WTC11 (cell line): ENCODE results near the gene RLF. TPM values are rescaled to one million over a fixed set of nuclear protein-coding genes. Genes with fewer than 3 reads are reported as not detected.

Source experiments
- CREM ChIP-seq: sonication (generic); formaldehyde crosslinking; IDR thresholded peaks from 2 replicates; pipeline ENCODE4 v1.8.1; 2022; ENCODE audit warnings: mild to moderate bottlenecking, missing genetic modification reagents, moderate library complexity
- ELF4 ChIP-seq: sonication (generic); formaldehyde crosslinking; IDR thresholded peaks from 2 replicates; pipeline ENCODE4 v1.8.1; 2022; ENCODE audit warnings: low read depth, mild to moderate bottlenecking, moderate library complexity, missing genetic modification reagents
- FOXK1 ChIP-seq: sonication (generic); formaldehyde crosslinking; IDR thresholded peaks from 2 replicates; pipeline ENCODE4 v1.8.0; 2022; ENCODE audit warnings: mild to moderate bottlenecking, moderate library complexity, missing genetic modification reagents
- JAZF1 ChIP-seq: fragments of 250-450 bp; sonication (Bioruptor Pico); IDR thresholded peaks from 2 replicates; pipeline ENCODE4 v1.9.0; 2021; ENCODE audit warnings: moderate library complexity, mild to moderate bottlenecking, inconsistent platforms
- KAT7 ChIP-seq: sonication (generic); formaldehyde crosslinking; IDR thresholded peaks from 2 replicates; pipeline ENCODE4 v1.8.1; 2023; ENCODE audit warnings: missing genetic modification reagents, mild to moderate bottlenecking, borderline replicate concordance
- NFYB ChIP-seq: sonication (generic); formaldehyde crosslinking; conservative IDR thresholded peaks from 2 replicates; pipeline ENCODE4 v1.8.0; 2022; ENCODE audit warnings: low read depth, missing genetic modification reagents
- NR3C1 ChIP-seq: sonication (generic); formaldehyde crosslinking; conservative IDR thresholded peaks from 2 replicates; pipeline ENCODE4 v1.8.1; 2023; ENCODE audit warnings: low read depth, mild to moderate bottlenecking, missing genetic modification reagents
- SMAD4 ChIP-seq: sonication (generic); formaldehyde crosslinking; IDR thresholded peaks from 2 replicates; pipeline ENCODE4 v1.8.0; 2022; ENCODE audit warnings: mild to moderate bottlenecking, missing genetic modification reagents
- ZBTB21 ChIP-seq: sonication (generic); formaldehyde crosslinking; IDR thresholded peaks from 2 replicates; pipeline ENCODE4 v1.8.1; 2023; ENCODE audit warnings: mild to moderate bottlenecking, missing genetic modification reagents, borderline replicate concordance
- ZNF263 ChIP-seq: sonication (generic); formaldehyde crosslinking; IDR thresholded peaks from 2 replicates; pipeline ENCODE4 v1.8.1; 2022; ENCODE audit warnings: low read depth, mild to moderate bottlenecking, moderate library complexity, missing genetic modification reagents
- total RNA-seq: library from RNA; stranded (reverse); gene quantifications from 3 replicates; pipeline ENCODE4 v1.2.3, GENCODE V29; 2021
- TF ChIP-seq, protein P1 (sequence below): sonication (generic); formaldehyde crosslinking; IDR thresholded peaks from 2 replicates; pipeline ENCODE4 v1.8.1; 2023; ENCODE audit warnings: mild to moderate bottlenecking, moderate library complexity, missing genetic modification reagents
- TF ChIP-seq, protein P2 (sequence below): sonication (generic); formaldehyde crosslinking; IDR thresholded peaks from 2 replicates; pipeline ENCODE4 v1.8.1; 2022; ENCODE audit warnings: low read depth, mild to moderate bottlenecking, moderate library complexity, missing genetic modification reagents, borderline replicate concordance
- TF ChIP-seq, protein P3 (sequence below): sonication (generic); formaldehyde crosslinking; IDR thresholded peaks from 2 replicates; pipeline ENCODE4 v1.8.0; 2022; ENCODE audit warnings: mild to moderate bottlenecking, missing genetic modification reagents
- TF ChIP-seq, protein P4 (sequence below): sonication (generic); formaldehyde crosslinking; IDR thresholded peaks from 2 replicates; pipeline ENCODE4 v1.8.0; 2022; ENCODE audit warnings: mild to moderate bottlenecking, missing genetic modification reagents
- TF ChIP-seq, protein P5 (sequence below): sonication (generic); formaldehyde crosslinking; IDR thresholded peaks from 2 replicates; pipeline ENCODE4 v1.8.0; 2023; ENCODE audit warnings: missing genetic modification reagents, mild to moderate bottlenecking, borderline replicate concordance
- TF ChIP-seq, protein P6 (sequence below): sonication (generic); formaldehyde crosslinking; IDR thresholded peaks from 2 replicates; pipeline ENCODE4 v1.8.1; 2023; ENCODE audit warnings: mild to moderate bottlenecking, missing genetic modification reagents, moderate library complexity
- TF ChIP-seq, protein P7 (sequence below): sonication (generic); formaldehyde crosslinking; IDR thresholded peaks from 2 replicates; pipeline ENCODE4 v1.8.1; 2022; ENCODE audit warnings: mild to moderate bottlenecking, missing genetic modification reagents, moderate library complexity, borderline replicate concordance
- TF ChIP-seq, protein P8 (sequence below): sonication (generic); formaldehyde crosslinking; IDR thresholded peaks from 2 replicates; pipeline ENCODE4 v1.8.0; 2022; ENCODE audit warnings: missing genetic modification reagents
- TF ChIP-seq, protein P9 (sequence below): sonication (generic); formaldehyde crosslinking; IDR thresholded peaks from 2 replicates; pipeline ENCODE4 v1.8.0; 2022; ENCODE audit warnings: mild to moderate bottlenecking, missing genetic modification reagents

Gene RLF
- total RNA-seq, 1 experiment from 2014 or later: 18.5 TPM

DNA sequence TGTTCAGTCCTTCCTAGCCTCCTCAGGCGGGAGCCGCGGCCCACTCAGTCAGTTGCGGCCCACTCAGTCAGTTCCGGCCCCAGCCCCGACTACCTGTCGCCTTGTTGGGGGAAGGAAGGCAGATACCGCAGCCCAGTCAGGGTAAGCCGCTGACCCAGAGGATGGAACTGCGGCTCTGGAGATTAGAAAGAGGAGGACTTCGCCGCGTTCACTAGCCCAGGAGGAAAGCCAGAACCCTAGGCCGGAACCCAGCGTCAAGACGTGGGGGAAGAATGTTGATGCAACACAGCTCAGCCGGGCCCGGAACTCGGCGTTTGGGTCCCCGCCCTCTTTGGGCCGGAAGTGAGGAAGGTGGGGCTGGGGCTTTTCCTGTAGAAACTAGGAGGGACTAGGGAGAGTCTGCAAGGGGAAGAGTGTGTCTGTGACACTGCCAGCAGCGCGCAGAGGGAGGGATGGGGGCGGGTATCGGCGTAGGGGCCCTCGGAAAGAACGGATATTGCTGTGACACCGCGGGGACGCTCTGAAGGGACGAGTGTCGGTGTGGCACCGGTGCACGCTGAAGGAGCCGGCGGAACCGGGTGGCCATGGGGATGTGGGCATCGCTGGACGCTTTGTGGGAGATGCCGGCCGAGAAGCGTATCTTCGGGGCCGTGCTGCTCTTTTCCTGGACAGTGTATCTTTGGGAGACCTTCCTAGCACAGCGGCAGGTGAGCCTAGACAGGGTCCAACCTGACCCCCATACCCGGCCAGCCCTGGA lies 96.7 kb downstream of the RLF start, which contains the start of gene ZMPSTE24 (continued):
- TF ChIP-seq JAZF1 (CRISPR knock-in tag) (no peak), FOXK1 (CRISPR knock-in tag) (peak; percentile 89), ZBTB21 (CRISPR knock-in tag) (no peak), ZNF263 (CRISPR knock-in tag) (no peak), CREM (CRISPR knock-in tag) (no peak; the same call in 1 of the 2 replicates), SMAD4 (CRISPR knock-in tag) (no peak), KAT7 (CRISPR knock-in tag) (peak; percentile 60; the same call in 1 of the 2 replicates), NFYB (no peak), ELF4 (CRISPR knock-in tag) (no peak), NR3C1 (CRISPR knock-in tag) (no peak)
- TF ChIP-seq, protein P1, sequence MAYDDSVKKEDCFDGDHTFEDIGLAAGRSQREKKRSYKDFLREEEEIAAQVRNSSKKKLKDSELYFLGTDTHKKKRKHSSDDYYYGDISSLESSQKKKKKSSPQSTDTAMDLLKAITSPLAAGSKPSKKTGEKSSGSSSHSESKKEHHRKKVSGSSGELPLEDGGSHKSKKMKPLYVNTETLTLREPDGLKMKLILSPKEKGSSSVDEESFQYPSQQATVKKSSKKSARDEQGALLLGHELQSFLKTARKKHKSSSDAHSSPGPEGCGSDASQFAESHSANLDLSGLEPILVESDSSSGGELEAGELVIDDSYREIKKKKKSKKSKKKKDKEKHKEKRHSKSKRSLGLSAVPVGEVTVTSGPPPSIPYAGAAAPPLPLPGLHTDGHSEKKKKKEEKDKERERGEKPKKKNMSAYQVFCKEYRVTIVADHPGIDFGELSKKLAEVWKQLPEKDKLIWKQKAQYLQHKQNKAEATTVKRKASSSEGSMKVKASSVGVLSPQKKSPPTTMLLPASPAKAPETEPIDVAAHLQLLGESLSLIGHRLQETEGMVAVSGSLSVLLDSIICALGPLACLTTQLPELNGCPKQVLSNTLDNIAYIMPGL (CRISPR knock-in tag): peak; percentile 48; the same call in 1 of the 2 replicates
- TF ChIP-seq, protein P2, sequence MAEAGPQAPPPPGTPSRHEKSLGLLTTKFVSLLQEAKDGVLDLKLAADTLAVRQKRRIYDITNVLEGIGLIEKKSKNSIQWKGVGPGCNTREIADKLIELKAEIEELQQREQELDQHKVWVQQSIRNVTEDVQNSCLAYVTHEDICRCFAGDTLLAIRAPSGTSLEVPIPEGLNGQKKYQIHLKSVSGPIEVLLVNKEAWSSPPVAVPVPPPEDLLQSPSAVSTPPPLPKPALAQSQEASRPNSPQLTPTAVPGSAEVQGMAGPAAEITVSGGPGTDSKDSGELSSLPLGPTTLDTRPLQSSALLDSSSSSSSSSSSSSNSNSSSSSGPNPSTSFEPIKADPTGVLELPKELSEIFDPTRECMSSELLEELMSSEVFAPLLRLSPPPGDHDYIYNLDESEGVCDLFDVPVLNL (CRISPR knock-in tag): no peak
- TF ChIP-seq, protein P3, sequence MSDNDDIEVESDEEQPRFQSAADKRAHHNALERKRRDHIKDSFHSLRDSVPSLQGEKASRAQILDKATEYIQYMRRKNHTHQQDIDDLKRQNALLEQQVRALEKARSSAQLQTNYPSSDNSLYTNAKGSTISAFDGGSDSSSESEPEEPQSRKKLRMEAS (CRISPR knock-in tag): peak; percentile 85
- TF ChIP-seq, protein P4, sequence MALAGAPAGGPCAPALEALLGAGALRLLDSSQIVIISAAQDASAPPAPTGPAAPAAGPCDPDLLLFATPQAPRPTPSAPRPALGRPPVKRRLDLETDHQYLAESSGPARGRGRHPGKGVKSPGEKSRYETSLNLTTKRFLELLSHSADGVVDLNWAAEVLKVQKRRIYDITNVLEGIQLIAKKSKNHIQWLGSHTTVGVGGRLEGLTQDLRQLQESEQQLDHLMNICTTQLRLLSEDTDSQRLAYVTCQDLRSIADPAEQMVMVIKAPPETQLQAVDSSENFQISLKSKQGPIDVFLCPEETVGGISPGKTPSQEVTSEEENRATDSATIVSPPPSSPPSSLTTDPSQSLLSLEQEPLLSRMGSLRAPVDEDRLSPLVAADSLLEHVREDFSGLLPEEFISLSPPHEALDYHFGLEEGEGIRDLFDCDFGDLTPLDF (CRISPR knock-in tag): no peak
- TF ChIP-seq, protein P5, sequence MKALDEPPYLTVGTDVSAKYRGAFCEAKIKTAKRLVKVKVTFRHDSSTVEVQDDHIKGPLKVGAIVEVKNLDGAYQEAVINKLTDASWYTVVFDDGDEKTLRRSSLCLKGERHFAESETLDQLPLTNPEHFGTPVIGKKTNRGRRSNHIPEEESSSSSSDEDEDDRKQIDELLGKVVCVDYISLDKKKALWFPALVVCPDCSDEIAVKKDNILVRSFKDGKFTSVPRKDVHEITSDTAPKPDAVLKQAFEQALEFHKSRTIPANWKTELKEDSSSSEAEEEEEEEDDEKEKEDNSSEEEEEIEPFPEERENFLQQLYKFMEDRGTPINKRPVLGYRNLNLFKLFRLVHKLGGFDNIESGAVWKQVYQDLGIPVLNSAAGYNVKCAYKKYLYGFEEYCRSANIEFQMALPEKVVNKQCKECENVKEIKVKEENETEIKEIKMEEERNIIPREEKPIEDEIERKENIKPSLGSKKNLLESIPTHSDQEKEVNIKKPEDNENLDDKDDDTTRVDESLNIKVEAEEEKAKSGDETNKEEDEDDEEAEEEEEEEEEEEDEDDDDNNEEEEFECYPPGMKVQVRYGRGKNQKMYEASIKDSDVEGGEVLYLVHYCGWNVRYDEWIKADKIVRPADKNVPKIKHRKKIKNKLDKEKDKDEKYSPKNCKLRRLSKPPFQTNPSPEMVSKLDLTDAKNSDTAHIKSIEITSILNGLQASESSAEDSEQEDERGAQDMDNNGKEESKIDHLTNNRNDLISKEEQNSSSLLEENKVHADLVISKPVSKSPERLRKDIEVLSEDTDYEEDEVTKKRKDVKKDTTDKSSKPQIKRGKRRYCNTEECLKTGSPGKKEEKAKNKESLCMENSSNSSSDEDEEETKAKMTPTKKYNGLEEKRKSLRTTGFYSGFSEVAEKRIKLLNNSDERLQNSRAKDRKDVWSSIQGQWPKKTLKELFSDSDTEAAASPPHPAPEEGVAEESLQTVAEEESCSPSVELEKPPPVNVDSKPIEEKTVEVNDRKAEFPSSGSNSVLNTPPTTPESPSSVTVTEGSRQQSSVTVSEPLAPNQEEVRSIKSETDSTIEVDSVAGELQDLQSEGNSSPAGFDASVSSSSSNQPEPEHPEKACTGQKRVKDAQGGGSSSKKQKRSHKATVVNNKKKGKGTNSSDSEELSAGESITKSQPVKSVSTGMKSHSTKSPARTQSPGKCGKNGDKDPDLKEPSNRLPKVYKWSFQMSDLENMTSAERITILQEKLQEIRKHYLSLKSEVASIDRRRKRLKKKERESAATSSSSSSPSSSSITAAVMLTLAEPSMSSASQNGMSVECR (CRISPR knock-in tag): peak; percentile 86; the same call in 1 of the 2 replicates
- TF ChIP-seq, protein P6, sequence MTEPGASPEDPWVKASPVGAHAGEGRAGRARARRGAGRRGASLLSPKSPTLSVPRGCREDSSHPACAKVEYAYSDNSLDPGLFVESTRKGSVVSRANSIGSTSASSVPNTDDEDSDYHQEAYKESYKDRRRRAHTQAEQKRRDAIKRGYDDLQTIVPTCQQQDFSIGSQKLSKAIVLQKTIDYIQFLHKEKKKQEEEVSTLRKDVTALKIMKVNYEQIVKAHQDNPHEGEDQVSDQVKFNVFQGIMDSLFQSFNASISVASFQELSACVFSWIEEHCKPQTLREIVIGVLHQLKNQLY (CRISPR knock-in tag): no peak
- TF ChIP-seq, protein P7, sequence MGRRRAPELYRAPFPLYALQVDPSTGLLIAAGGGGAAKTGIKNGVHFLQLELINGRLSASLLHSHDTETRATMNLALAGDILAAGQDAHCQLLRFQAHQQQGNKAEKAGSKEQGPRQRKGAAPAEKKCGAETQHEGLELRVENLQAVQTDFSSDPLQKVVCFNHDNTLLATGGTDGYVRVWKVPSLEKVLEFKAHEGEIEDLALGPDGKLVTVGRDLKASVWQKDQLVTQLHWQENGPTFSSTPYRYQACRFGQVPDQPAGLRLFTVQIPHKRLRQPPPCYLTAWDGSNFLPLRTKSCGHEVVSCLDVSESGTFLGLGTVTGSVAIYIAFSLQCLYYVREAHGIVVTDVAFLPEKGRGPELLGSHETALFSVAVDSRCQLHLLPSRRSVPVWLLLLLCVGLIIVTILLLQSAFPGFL (CRISPR knock-in tag): peak; percentile 65; the same call in 1 of the 2 replicates
- TF ChIP-seq, protein P8, sequence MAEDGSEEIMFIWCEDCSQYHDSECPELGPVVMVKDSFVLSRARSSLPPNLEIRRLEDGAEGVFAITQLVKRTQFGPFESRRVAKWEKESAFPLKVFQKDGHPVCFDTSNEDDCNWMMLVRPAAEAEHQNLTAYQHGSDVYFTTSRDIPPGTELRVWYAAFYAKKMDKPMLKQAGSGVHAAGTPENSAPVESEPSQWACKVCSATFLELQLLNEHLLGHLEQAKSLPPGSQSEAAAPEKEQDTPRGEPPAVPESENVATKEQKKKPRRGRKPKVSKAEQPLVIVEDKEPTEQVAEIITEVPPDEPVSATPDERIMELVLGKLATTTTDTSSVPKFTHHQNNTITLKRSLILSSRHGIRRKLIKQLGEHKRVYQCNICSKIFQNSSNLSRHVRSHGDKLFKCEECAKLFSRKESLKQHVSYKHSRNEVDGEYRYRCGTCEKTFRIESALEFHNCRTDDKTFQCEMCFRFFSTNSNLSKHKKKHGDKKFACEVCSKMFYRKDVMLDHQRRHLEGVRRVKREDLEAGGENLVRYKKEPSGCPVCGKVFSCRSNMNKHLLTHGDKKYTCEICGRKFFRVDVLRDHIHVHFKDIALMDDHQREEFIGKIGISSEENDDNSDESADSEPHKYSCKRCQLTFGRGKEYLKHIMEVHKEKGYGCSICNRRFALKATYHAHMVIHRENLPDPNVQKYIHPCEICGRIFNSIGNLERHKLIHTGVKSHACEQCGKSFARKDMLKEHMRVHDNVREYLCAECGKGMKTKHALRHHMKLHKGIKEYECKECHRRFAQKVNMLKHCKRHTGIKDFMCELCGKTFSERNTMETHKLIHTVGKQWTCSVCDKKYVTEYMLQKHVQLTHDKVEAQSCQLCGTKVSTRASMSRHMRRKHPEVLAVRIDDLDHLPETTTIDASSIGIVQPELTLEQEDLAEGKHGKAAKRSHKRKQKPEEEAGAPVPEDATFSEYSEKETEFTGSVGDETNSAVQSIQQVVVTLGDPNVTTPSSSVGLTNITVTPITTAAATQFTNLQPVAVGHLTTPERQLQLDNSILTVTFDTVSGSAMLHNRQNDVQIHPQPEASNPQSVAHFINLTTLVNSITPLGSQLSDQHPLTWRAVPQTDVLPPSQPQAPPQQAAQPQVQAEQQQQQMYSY (CRISPR knock-in tag): no peak
- TF ChIP-seq, protein P9, sequence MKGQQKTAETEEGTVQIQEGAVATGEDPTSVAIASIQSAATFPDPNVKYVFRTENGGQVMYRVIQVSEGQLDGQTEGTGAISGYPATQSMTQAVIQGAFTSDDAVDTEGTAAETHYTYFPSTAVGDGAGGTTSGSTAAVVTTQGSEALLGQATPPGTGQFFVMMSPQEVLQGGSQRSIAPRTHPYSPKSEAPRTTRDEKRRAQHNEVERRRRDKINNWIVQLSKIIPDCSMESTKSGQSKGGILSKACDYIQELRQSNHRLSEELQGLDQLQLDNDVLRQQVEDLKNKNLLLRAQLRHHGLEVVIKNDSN: no peak; the same call in 1 of the 2 replicates
